ENCODE data around the gene NLRC5. TPM values are rescaled to one million over a fixed set of nuclear protein-coding genes. Genes with fewer than 3 reads are reported as not detected.
"Not testable (repeated sequence)": the region's sequence is repeated elsewhere in the genome, so short reads cannot be mapped to it uniquely, and the experiment has no call there.

NLRC5 gene
- polyA plus RNA-seq, 1 donor: 5.5 TPM

DNA sequence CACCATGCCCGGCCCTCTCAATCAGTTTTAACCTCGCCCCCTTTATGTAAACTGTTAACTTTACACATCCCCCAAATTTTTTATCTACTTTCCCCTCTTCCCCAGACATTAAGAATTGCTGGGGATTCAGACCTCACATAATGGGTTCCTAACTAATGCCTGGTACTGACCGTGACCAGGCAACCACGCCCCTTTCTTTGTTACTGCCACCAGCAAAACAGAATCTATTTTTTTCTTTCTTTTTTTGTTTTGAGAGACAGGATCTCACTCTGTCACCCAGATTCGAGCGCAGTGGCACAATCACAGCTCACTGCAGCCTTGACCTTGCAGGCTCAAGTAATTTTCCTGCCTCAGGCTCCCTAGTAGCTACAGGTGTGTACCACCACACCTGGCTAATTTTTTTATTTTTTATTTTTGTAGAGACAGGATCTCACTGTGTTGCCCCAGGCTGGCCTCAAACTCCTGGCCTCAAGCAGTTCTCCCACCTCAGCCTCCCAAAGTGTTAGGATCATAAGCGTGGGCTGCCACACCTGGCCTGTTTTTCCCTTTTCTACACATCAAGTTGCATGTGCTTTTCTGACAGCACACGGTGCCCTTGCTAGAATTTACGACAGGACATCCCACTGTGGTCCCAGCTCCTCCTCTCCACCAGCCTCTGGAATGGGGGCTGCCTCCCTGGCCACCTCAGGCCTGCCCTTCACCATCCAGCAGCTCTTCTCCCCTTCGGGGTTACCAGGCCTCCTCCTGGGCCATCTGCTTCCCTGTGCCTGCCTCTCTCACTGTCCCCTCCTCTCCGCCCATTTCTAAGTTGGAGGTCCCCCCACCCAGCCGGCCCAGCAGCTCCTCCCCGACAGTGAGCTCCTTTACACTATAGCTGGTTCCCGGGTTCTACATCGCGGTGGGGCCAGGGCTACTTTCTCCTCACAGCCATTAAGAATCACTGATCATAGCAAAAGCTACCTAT is 113.8 kb downstream of the NLRC5 start:
- no peak for DNase-seq (ENCODE audit: low read depth)

DNA sequence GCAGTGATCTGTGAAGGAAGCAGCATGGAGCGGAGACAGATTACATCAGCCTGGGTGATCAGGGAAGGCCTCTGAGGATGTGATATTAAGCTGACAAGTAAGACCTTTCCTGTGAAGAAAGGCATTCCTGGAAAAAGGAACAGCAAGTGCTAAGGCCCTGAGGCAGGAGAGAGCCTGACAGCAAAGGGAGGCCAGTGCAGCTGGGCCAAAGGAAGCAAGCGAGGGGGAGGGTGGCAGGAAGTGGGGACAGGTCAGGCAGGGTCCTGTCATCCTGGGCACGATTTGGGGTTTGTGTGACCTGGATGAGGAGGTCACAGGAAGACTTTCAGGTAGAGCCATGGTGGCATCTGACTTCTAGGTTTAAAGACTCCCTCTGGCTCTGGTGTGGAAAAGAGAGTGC is 115.3 kb downstream of the NLRC5 start:
- no peak for DNase-seq (ENCODE audit: low read depth)

DNA sequence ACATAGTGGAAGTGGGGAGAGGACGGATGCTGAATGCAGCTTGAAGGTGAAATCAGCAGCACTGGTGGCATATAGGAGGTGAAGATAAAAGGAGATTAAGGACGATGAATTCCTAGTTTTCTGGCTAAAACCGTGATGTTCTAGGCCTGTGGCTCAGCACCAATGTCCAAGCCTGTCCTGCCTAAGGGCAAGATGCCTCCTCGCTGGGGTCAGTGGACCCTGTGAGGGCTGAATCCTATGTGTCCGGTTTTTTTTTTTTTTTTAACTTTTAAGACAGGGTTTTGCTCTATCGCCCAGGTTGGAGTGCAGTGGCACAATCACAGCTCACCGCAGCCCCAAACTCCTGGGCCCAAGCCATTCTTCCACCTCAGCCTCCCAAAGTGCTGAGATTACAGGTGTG is 115.8 kb downstream of the NLRC5 start:
- DNase-seq (ENCODE audit: low read depth): no peak

DNA sequence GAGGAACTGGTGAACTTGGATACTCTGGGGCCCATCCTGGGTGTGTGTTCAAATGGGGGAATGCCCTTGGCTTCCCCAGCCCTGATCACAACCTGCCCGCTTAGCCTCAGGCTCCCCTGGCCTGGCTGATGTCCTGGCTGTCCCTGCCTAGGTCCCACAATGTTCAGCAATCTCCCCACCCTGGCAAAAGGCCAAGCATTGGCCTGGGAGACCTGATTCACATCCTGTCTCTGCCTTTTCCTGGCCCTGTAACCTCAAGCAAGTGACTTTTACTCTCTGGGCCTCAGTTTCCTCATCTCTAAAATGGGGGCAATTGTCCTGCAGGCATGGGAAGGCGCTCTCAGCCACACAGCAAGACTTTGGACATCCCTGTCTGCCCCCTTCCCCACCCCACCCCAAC is 117.4 kb downstream of the NLRC5 start:
- no peak for DNase-seq (ENCODE audit: low read depth)

DNA sequence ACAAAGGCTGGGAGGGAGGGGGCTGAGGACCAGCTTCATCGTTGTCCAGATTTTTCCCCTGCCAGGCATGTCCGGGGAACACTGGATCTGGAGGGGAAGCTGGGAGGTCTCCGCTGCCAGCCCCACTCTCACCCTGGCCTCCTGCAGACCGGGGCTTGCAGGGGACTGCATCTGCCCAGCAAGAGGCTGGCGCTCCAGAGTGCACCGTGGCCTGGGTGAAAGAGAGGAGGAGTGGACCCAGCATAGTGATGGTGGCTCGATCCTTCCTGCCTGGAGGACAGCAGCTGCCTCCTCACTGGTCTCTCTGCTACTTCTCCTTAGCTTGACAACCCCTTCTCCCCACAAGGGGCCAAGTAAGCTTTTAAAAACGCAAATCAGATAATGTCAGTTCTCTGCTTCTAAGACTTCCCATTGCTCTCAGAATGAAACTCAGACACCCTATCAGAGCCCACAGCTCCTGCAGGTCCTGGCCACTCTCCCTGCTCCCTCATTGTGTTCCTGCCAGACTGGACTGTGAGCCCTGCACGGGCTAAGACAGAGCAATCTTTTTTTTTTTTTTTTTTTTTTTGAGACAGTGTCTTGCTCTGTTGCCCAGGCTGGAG is 118.1 kb downstream of the NLRC5 start:
- DNase-seq (ENCODE audit: low read depth): no peak

DNA sequence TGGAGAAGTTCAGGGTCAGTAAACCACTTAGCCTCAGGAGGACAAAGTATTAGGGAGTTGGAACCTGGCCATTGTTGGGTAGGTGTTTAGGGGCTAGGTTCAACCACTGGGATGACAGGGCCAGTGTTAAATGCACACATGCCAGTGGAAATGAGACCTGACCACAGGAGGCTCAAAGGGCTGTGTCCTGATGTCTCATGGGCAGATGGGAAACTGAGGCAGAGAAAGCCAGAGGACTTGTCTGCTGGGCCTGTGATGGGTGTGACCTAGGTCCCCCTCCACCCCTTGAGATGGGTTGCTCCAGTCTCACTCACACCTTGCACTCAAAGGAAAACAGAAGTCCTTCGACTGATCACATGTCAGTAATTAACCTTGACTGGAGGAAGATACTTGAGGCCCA is 119.1 kb downstream of the NLRC5 start:
- DNase-seq (ENCODE audit: low read depth): no peak

DNA sequence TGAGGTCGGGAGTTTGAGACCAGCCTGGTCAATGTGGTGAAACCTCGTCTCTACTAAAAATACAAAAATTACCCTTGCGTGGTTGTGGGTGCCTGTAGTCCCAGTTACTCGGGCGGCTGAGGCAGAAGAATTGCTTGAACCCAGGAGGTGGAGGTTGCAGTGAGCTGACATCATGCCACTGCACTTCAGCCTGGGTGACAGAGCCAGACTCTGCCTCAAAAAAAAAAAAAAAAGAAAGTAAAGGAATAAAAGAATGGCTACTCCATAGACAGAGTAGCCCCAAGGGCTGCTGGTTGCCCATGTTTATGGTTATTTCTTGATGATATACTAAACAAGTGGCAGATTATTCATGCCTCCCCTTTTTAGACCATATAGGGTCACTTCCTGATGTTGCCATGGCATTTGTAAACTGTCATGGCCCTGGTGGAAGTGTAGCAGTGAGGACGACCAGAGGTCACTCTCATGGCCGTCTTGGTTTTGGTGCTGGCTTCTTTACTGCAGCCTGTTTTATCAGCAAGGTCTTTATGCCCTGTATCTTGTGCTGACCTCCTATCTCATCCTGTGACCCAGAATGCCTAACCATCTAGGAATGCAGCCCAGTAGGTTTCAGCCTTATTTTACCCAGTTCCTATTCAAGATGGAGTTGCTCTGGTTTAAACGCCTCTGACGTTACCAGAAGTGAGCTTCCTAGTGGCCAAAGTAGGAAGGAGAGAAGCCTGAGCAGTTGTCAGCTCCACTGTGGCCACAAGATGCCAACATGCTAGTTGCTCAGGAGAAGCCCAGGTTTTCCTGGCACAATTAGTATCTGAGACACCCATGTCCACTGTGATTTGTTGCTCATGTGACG is 120.1 kb downstream of the NLRC5 start:
- not testable (repeated sequence) for DNase-seq (ENCODE audit: low read depth)

DNA sequence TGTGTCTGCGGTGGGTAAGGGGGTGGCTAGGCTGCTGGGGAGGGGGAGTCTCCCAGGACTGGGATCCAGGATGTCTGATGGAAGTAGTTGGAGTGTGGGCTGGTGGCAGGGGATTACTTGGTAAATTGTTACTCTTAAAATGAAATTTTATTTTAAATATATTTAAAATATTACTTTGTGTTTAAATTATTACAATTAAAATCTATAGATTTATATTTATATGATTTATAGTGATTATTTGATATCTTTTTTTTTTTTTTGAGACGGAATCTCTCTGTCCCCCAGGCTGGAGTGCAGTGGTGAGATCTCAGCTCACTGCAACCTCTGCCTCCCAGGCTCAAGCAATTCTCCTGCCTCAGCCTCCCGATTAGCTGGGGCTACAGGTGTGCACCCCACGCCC is 121.6 kb downstream of the NLRC5 start:
- no peak for DNase-seq (ENCODE audit: low read depth)

DNA sequence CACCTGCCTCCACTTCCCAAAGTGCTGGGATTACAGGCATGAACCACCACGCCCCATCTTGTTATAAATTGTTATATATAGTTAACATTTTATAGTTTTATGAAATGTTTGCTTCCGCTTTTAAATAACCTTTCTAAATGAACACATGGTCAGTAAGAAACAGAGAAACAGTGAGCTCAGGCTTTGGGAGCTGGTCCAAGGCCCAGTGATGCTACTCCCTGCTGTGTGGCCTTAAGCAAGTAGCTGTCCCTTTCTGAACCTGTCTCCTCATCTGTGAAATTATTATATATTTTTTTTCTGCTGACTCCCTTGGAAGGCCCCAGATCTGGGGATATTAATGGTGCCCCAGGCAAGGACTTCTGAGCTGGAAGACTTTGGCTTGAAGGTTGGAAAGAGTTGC is 122.1 kb downstream of the NLRC5 start:
- DNase-seq (ENCODE audit: low read depth): no peak

DNA sequence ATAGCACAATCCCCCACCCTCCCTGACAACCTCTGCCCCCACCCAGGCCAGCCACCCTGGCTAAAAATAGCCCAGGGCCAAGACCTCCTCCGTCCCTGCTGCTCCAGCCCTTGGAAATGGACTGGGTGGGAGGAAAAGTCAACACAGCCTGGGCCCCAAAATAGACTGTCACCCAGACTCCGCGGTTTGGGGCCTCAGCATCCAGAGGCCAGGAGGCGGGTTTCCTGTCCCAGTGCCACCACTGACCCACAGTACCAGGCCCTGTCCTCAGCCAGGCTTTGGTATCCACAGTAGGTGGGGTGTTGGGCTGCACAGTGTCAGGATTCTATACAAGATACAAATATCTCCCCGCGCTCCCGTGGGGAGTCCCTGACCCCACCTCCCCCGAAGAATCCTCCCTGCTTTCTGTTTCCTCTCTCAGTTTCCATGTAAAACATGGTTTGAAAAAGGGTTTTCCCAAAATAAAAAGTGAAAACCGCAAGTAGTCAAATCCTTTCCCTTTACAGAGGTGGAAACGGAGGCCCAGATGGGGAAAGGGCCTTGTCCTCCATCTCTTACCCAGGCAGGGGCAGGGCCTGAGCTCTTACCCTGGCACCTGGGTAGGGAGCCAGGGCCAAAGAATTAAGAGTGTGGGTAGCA is 123.2 kb downstream of the NLRC5 start:
- no peak for DNase-seq (ENCODE audit: low read depth)

DNA sequence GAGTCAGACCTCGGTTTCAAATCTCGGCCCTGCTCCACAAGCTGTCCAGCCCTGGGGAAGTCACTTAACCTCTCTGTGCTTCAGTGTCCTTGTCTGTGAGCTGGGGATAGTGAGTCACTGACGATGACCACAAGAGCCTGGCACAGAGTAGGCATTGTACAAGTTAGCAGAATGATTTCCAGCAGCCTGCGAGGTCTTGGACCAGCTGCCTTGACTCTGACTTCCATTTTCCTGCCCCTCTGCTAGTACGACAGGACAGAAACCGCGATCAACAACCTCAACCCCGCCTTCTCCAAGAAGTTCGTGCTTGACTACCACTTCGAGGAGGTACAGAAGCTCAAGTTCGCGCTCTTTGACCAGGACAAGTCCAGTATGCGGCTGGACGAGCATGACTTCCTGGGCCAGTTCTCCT is 123.7 kb downstream of the NLRC5 start:
- DNase-seq (ENCODE audit: low read depth): no peak

DNA sequence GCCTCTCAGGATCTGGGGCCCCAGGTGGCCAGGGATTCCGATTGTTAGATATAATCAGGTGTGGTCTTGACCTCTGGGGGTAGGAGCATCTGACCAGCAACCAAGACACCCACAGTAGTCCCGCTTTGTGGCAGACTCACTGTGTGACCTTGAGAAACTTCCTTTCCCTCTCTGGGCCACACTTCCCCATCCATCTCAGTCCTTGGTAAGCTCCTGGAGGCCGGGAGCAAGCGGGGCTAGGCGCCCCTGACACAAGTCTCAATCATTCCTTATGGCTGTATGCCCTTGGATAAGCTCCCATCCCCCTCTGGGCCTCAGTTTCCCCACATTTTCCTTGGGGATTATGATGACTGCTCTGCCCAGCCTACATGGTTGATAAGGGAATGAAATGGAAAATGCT is 124.3 kb downstream of the NLRC5 start:
- DNase-seq (ENCODE audit: low read depth): no peak

DNA sequence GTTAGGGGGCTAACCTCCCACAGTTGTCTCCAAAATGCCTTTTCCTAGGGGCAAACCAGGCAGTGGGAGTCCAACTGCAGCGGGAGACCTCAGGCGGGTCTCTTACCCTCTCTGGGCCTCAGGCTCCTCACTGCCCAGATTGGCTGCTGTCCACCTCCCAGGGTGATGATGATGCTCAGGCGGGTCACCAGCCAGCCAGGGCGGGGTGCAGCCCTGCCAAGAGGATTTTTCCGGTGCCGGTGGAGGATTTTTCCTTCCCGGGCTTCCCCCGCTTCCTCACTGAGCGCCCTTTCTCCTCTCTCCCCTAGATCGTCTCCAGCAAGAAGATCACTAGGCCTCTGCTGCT is 125.8 kb downstream of the NLRC5 start:
- DNase-seq (ENCODE audit: low read depth): no peak

DNA sequence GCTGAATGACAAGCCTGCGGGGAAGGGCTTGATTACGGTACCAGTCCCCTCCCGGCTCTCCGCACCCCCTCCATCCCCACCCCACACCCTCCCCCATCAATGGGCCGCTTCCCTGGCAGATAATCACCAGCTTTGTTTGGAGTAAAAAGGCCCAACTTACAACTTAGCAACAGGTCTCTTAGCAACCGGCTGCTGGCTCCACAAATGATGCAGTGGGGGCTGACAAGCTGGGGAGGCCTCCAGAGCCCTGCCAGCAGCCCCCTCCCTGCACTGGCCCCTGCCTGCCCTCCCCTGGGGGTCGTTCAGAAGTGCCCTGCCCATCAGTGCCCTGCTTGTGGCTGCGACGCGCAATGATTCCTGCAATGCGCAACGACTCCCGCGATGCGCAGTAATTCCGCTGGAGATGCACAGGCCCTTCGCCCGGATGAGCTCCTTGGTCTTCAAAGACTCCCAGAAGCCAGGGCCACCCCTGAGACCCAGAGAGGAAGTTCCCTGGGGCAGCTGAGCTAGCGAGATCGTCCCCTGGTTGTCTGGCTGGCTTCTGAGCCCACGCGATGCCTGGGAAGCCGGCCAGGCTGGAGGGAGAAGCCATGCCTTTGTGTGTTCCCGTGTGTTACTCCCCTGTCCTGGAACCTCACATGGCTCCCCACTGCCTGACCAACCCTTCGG is 126.3 kb downstream of the NLRC5 start:
- peak; percentile 29 for DNase-seq (ENCODE audit: low read depth)

DNA sequence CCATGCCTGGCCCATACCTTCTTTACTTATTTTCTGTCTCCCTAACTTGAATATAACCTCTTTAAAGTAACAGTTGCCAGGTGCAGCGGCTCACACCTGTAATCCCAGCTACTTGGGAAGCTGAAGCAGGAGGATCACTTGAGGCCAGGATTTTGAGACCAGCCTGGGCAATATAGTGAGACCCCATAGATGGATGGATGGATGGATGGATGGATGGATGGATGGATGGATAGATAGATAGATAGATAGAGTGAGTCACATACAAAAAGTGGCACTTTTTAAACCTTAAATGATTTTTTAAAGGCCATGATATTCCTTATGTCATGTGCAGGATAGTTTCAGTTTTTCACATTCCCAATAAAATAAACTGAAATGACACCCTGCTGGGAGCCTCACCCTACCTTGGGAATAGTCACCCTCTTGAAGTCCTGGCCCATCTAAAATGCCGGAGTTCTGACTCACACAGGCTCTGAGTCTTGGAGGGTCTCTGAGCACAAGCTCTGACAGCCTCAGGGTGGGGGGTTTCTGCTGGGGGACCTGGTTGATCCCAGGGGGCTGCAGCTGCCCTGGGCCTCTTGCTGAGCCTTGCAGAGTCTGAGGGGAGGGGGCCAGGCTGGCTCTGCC is 129.2 kb downstream of the NLRC5 start:
- no peak for DNase-seq (ENCODE audit: low read depth)

DNA sequence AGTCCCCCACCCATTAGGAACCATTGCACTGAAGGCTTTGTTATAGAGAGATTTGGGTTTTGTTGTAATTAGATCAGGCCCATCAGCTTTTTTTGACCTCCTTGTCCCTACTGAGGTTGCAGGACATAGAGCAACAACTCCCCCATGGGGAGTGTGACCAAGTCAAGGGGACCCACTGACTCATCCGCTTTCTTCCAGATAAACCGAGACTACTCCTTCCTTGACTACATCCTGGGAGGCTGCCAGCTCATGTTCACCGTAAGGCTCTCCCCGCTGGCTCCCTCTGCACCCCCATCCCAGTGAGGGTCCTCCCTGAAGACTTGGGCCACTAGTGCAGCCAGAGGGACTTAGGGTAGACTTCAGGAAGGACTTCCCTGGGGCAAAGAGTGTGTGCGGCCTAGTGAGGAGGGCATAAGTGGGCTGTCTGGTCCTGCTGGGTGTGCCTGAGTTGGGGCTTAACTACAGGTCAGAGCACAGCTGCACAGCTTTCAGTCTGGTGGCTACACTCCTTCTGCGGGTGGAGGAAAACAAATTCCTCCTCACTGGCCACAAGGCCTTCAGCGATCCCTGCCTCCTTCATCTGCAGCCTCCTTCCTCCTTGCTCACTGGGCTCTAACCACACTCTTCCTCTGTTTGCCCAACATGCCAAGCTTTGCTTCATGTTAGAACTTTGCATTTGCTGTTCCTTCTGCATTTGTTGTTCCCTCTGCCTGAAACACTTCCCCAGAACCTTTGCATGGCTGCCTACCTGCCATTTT is 134.0 kb downstream of the NLRC5 start:
- no peak for DNase-seq (ENCODE audit: low read depth)

DNA sequence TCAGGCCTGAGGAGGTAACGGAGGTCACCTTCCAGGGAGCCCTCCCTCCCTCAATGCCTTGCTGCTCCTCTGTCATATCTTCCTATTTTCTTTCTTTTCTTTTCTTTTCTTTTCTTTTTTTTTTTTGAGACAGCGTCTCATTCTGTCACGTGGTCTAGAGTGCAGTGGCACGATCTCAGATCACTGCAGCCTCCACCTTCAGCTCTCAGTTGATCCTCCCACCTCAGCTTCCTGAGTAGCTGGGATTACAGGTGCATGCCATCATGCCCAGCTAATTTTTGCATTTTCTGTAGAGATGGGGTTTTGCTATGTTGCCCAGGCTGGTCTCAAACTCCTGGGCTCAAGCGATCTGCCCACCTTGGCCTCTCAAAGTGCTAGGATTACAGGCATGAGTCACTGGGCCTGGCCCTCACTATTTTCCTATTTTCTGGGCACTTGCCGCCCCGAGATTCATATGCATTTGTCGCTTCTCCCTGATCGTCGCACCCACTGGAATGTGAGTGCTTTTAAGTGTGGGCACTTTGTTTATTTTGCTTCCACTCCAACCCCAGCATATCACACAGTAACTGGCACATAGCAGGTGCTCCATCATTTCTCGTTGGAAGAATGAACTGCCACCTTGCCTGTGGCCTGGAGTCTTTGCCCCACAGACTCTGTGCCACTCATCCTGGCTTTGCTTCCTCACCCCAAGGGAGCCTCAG is 134.8 kb downstream of the NLRC5 start:
- no peak for DNase-seq (ENCODE audit: low read depth)

DNA sequence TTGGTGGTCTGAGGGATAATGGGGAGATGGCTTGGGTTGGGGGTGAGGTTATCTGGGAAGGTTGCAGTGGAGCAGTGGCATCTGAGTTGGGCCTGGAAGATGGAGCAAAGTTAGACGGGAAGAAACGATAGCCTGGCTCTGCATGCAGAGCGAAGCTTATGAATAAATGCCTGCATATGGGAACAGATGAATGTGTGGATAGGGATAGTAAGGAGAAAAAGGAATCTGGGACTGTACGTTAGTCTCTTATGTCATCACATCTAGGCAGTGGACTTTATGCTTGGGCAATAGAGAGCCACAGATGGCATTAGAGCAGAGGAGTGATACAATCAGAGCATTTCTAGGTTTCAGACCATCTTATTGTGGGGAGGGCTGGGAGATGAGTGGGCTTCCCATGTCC is 136.0 kb downstream of the NLRC5 start:
- no peak for DNase-seq (ENCODE audit: low read depth)

DNA sequence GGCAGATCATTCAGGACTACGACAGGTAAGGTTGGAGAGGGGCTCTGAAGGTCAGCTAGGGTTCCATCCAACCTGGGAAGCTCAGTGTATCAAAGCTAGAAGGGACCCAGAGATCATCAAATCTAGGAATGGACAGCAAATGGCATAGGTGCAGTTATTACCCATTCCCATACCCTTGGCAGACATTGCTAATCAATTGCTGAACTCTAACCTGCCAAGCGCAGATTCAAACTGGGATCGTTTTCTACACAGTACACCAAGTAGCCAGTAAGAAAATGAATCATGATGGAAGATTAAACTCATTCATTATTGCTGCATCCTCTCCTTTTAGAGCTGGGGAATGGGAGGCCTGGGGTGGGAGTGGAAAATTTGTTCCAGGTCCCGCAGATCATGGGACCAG is 136.6 kb downstream of the NLRC5 start:
- DNase-seq (ENCODE audit: low read depth): no peak

DNA sequence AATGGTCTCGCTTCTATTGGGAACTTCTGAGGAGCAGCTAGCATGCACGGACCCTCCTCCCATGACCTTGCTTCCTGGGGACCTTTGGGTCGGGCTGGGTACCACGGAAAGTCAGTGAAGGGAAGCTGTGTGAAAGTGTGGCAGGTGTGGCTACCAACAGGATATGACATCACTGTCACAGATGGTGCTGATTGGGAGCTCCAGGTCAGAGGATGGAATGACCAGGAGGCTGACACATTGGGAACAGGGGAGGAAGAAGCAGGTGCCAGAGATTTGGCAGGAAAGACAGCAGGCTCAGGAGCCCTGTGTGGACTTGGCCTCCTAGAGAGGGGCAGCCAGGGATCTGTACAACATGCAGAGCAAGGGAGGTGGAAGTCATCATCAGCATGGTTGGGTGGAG is 137.1 kb downstream of the NLRC5 start:
- no peak for DNase-seq (ENCODE audit: low read depth)
